Adipocyte (in vitro differentiated cells): ENCODE measurements around the gene MRPL20.
"Not testable (repeated sequence)": the region's sequence is repeated elsewhere in the genome, so short reads cannot be mapped to it uniquely, and the experiment has no call there.

Experiments used
- DNase-seq: peaks from one replicate; pipeline ENCODE4 v3.0.0-alpha.2; 2015; ENCODE audit warnings: low read depth
- H3K27me3 ChIP-seq: replicated peaks from 2 replicates; pipeline ENCODE4 v1.7.0; 2013; ENCODE audit warnings: mild to moderate bottlenecking, low read length, moderate library complexity; ENCODE audit not compliant: control insufficient read depth, insufficient read depth
- H3K36me3 ChIP-seq: 2 replicates; pipeline ENCODE4 v1.7.0; 2013; ENCODE audit warnings: low read length, mild to moderate bottlenecking, moderate library complexity; ENCODE audit not compliant: control insufficient read depth, insufficient read depth, severe bottlenecking
- H3K4me1 ChIP-seq: 2 replicates; pipeline ENCODE4 v1.7.0; 2013; ENCODE audit warnings: mild to moderate bottlenecking, low read length, moderate library complexity; ENCODE audit not compliant: control insufficient read depth, insufficient read depth
- H3K4me3 ChIP-seq: 2 replicates; pipeline ENCODE4 v1.7.0; 2013; ENCODE audit warnings: mild to moderate bottlenecking, low read length, moderate library complexity
- H3K9ac ChIP-seq: 2 replicates; pipeline ENCODE4 v1.7.0; 2013; ENCODE audit warnings: mild to moderate bottlenecking, low read length, moderate library complexity
- H3K9me3 ChIP-seq: 2 replicates; pipeline ENCODE4 v1.7.0; 2013; ENCODE audit warnings: mild to moderate bottlenecking, low read length, moderate library complexity; ENCODE audit not compliant: control insufficient read depth

MRPL20 gene

DNA sequence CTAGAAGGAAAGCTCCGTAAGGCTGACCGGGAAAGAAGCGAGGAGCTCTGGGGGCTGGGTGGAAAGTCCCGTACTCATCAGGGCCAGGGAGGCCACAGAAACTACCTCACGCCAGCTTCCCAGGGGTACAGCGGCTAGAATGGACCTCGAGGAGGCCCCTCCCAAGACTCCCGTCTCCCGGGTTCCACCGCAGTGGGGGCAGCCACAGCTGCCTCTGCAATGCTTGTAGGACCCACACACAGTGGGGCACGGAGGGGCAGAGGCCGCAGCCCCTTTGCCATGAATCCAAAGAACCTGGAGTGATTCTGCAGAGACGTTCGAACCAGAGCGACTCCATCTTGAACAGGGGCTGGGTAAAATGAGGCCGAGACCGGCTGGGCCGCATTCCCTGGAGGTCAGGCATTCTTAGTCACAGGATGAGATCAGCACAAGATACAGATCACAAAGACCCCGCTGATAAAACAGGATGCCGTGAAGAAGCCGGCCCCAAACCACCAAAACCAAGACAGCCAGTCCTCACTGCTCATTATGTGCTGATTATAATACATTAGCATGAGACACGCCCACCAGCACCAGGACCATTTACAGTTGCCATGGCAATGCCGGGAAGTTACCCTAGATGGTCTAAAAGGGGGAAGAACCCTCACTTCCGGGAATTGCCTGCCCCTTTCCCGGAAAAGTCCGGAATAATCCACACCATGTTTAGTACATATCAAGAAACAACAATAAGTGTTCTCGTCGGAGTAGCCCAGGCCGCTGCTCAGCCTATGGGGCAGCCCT, 15.6 kb upstream of the MRPL20 start:
- Histone ChIP-seq H3K36me3 (no peaks in the 10 kb centered on the region), H3K9ac (no peak overlapping the region), H3K27me3 (no peaks in the 10 kb centered on the region), H3K9me3 (no peaks in the 10 kb centered on the region), H3K4me3 (no peak overlapping the region), H3K4me1 (no peaks in the 10 kb centered on the region)
- DNase-seq = no peak

DNA sequence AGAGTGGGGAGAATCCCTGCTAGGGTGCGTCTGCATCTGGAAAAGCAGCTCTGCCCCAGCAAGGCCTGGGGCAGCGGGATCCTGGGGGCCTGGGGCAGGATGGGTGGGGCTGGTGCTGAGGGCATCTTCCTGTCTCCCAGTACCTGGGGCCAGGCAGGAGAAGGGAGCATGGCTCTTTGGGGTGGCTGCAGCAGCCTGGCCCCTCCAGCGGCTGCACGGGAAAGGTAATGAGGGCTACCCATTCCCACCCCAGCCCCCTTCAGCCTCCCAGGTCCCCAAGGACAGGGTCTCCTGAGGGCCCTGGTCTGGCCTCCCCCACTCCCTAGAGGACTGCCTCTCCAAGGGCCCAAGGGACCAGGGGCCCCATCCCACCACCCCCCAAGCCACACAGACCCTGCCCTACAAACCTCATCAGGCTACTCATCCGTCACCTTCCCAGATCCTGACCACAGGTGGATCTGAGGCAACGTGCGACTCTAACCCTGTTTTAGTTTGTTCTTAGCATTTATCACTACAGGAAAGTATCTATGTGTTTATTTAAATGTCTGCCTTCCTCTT, 14.9 kb upstream of the MRPL20 start:
- Histone ChIP-seq H3K4me3 (no peak overlapping the region), H3K9ac (no peak overlapping the region), H3K27me3 (no peaks in the 10 kb centered on the region), H3K9me3 (no peaks in the 10 kb centered on the region), H3K36me3 (no peaks in the 10 kb centered on the region), H3K4me1 (no peaks in the 10 kb centered on the region)
- DNase-seq = no peak

DNA sequence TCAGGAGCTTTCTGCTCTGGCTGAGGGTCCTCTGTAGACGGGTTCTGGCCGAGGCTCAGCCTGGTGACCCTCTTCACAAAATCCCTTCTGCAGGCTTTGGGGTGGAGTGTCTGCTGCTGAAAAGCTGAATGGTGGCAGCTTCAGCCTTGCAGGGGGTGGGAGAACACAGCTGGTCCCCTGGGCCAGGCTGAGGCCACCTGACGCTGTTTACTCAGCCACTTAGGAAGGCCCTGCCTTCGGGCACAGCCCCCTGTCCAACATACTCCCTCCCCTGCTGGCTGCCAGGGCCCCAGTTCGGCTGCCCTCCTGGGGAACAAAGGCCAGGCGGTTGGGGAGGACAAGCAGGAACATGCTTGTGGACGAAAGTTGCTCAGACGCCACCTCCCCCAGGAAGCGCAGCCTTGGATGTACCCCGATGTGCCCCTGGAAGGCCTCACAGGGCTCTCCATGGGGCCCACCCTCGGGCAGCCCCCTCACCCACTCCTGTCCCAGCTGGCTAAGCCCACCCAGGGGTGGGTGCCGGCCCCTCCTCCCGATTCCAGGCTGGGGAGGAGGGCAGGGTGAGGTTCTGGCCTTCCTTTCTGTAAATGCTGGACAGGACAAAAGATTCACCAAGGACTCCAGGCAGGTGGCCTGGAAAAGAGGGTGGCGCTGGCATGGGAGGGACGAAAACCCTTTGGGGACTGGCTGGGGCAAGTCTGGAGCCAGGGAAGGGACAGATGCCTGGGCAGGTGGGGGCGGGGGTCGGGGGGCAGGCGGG, 14.2 kb upstream of the MRPL20 start, which contains the start of gene ANKRD65:
Gene ANKRD65 (minus strand): TSS at position 130 of the 760 bp plus-strand sequence. CDS start 271 bp downstream, outside the sequence.
- Histone ChIP-seq H3K27me3 (no peaks in the 10 kb centered on the region), H3K4me3 (no peak within 1 kb of the TSS), H3K9ac (peak within 1 kb of the TSS; percentile 39), H3K4me1 (no peaks in the 10 kb centered on the region), H3K9me3 (no peaks in the 10 kb centered on the region), H3K36me3 (no peaks in the 10 kb centered on the region)
- no peak for DNase-seq

DNA sequence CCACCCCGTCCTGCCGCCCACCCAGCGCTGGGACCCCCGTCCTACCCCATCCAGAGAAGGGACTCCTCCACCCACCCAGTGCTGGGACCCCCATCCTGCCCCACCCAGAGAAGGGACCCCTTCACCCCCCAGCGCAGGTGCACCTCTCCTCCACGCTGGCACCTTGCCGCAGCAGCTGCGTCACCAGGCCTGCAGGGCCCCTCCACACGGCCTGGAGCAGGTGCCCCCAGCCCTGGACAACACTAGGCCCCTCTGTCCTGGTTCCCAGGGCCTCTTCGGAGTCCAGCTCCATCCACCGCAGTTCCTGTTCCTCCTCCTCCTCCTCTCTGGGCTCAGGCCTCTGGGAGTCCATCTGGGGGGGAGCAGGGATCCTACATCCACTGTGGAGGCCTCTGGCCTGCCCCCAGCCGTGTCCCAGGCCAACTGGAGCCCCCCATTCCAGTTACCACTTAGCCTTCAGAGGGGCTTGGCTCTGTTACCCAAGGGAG, 13.6 kb upstream of the MRPL20 start:
- Histone ChIP-seq H3K9ac (no peak overlapping the region), H3K9me3 (no peaks in the 10 kb centered on the region), H3K27me3 (no peaks in the 10 kb centered on the region), H3K4me3 (no peak overlapping the region), H3K4me1 (no peaks in the 10 kb centered on the region), H3K36me3 (no peaks in the 10 kb centered on the region)
- no peak for DNase-seq

DNA sequence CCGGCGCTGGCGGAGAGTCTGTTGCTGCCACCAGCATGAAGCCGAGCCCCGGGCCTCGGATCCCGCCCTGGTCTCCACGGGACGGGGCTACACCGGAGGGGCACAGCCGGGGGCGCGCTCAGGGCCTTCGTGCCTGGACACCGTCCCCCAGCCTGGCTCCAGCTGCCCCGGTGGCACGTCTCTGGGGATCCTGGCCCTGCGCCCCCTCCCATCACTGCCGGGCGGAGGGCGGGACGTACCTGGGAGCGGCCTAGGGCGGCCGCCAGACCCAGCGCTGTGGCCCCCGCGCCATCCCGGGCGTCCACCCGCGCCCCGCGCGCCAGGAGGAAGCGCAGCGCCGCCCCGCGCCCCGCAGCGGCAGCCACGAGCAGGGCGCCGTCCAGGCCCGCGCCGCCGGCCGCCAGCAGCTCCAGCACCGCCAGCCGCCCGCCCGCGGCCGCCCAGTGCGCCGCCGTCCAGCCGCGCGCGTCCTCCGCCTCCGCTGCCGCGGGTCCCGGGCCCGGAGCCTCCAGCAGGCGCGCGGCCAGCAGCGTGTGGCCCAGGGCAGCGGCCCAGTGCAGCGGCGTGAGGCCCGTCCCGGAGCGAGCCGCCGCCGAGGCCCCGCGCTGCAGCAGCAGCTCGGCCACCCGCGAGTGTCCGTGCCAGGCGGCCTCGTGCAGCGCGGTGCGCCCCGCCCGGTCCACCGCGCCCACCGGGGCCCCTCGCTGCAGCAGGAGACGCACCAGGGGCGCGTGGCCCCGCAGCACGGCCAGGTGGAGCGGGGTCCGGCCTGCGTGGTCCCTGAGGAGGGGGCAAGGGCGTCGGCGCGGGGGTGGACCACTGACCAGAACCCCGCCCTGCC, 12.9 kb upstream of the MRPL20 start:
- DNase-seq = peak; percentile 37
- peak overlapping the region; percentile 41 for H3K4me3 ChIP-seq
- H3K36me3 ChIP-seq = no peaks in the 10 kb centered on the region
- H3K27me3 ChIP-seq = no peaks in the 10 kb centered on the region
- no peaks in the 10 kb centered on the region for H3K9me3 ChIP-seq
- no peaks in the 10 kb centered on the region for H3K4me1 ChIP-seq
- H3K9ac ChIP-seq = peak overlapping the region; percentile 64

DNA sequence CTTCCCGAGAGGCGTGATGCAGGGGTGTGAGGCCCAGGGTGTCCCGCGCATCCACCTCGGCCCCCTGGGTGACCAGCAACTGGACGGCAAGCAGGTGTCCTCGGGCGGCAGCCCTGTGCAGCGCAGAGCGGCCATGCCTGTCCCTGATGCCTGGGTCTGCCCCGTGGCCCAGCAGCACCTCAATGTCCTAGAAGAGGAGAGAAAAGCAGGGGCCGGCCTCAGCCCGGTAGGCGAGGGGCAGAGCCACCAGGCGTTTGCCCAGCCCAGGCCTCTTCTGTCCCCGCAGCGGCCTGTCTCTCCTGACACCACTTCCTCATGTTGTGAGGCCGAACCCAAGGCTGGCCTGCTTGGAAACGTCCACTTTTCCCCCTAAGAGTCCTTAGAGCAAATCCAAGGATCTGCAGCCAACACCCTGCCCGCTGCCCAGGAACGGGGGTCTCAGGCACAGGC, 12.3 kb upstream of the MRPL20 start:
- Histone ChIP-seq H3K9ac (peak overlapping the region; percentile 64), H3K36me3 (no peaks in the 10 kb centered on the region), H3K9me3 (no peaks in the 10 kb centered on the region), H3K4me3 (peak overlapping the region; percentile 41), H3K27me3 (no peaks in the 10 kb centered on the region), H3K4me1 (no peaks in the 10 kb centered on the region)
- no peak for DNase-seq

DNA sequence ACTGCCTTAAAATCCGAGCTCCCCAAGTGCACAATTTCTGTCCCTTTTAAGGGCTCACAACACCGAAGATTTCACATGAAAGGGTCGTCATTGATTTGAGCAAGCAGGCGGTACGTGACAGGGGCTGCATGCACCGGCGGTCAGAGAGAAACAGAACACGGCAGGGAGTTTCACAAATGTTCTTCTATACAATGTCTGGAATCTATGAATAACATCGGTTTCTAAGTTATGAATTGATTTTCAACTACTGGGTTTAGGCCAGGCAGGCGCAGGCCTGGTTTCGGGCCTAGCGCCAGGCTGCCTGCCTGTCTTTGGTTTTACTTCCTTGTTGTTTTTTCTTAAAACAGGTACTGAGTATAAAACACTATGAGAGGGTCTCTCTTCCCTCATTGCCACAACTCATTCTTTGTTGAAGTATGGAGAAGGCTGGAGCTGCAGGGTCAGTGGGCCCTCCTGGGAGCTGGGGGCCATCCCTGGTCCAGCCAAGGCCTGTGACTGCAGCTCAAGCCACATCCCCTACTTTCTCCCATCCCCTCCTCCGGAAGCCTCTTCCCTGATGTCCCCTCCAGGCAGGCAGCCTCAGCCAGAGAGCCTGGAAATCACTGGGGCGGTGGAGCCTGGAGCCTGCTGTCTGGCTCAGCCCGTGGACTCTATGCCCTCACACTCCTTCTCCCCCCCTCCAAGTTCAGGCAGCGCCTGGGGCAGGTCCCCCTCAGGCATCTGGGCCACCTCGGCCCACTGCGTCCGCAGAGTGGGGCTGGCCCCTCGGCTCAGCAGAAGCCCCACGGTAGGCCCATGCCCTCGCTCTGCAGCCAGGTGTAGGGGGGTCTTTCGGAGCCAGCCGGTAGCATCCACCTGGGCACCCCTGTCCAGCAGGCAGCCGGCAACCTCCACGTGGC, 11.6 kb upstream of the MRPL20 start:
- no peaks in the 10 kb centered on the region for H3K27me3 ChIP-seq
- H3K4me3 ChIP-seq = no peak overlapping the region
- H3K36me3 ChIP-seq = no peaks in the 10 kb centered on the region
- no peak for DNase-seq
- no peaks in the 10 kb centered on the region for H3K4me1 ChIP-seq
- H3K9ac ChIP-seq = no peak overlapping the region
- H3K9me3 ChIP-seq = no peaks in the 10 kb centered on the region

DNA sequence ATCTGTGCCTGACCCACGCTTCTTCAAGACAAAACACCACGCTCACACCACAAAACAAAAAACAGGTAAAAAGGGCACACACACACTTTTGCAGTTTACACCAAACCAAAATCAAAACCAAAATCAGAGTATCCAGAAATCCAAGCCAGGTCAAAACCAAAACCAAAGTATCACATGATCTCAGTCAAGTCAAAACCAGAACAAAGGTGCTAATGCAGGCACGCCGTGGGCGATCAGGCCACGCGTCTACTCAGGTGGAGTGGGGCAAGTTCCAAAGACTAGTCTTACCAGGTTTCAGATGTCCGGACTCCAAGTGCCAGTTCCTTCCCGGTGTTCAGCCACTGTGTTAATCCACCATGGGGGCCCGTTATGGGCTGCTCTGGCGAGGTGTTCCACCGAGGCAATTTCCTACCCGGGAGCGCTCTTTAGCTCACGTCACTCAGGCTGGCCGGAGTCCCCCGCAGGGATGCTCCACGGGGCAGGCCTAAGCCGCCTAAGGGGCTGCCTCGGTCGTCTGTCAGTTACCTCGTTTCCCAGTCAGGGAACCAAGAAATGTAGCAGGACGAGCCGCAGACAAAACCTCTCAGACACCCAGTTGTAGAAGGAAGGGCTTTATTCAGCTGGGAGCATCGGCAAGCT, 10.9 kb upstream of the MRPL20 start:
- H3K9me3 ChIP-seq, H3K4me1 ChIP-seq, H3K9ac ChIP-seq, H3K27me3 ChIP-seq, H3K4me3 ChIP-seq, H3K36me3 ChIP-seq, DNase-seq: not testable (repeated sequence)

DNA sequence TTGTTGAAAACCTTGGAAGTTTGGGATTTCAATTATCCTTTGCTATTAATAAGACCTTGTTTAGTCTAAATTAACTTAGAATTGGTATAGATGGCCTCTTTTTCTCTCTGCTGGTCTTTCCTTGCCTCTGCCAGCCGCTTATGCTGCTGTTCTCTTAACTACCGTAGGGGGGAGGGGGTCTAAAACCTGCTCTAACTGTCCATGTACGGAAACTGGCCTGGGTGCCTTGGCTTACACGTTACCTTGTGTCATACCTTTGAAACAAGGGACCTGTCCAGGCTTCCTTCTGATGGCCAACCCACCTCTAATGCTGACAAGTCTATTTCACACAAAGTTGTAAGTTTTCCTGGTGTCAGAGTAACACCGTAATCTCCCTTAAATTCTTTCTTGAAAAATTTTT, 10.3 kb upstream of the MRPL20 start:
- not testable (repeated sequence) for H3K9ac ChIP-seq, H3K27me3 ChIP-seq, H3K4me1 ChIP-seq, DNase-seq, H3K36me3 ChIP-seq, H3K4me3 ChIP-seq, H3K9me3 ChIP-seq

DNA sequence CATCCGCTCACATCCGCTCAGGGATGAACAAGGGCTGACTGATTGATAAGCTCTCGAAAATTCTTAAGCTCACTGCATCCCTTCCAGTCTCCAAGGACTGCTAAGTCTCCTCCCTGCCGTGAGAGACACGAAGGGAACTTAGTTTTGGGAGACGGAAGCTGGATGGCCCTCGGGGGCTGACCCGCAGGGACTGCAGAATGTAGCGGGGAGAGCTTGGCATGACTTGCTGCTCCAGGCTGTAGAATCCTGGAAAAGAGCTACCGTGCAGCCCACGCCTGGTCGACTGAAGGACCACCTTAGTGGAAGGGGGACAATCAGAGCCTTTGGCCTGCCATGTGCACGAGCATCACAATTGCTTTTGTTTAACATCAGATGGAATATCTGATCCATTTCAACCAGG, 8.7 kb upstream of the MRPL20 start:
- Histone ChIP-seq H3K4me1 (no peaks in the 10 kb centered on the region), H3K36me3 (no peaks in the 10 kb centered on the region), H3K27me3 (no peaks in the 10 kb centered on the region), H3K9ac (no peak overlapping the region), H3K4me3 (no peak overlapping the region), H3K9me3 (no peaks in the 10 kb centered on the region)
- DNase-seq = no peak
